ENCODE results near the gene B9D1.

GRCh38 chr17:19359151-19359550 is 3.4 kb downstream of the B9D1 start:
- TF ChIP-seq POLR2A (IDR thresholded peaks at IDR 0.05; ENCODE audit: insufficient read depth in 1 of 2, low read depth in 2 of 2, low read length in 2 of 2) (no peak), ZNF24 (IDR thresholded peaks at IDR 0.05) (no peak), JUNB (CRISPR knock-in tag; IDR thresholded peaks at IDR 0.05; ENCODE audit: borderline replicate concordance) (no peak), ZNF431 (CRISPR knock-in tag; IDR thresholded peaks at IDR 0.05; ENCODE audit: borderline replicate concordance, low read depth) (no peak), RAD51 (IDR thresholded peaks at IDR 0.05; ENCODE audit: borderline replicate concordance) (no peak), EZH2 (conservative IDR thresholded peaks at IDR 0.05; ENCODE audit: low read depth, low read length) (no peak), ZBTB49 (CRISPR knock-in tag; IDR thresholded peaks at IDR 0.05; ENCODE audit: borderline replicate concordance) (no peak), BRCA1 (CRISPR knock-in tag; IDR thresholded peaks at IDR 0.05) (no peak)
